Measurements from ENCODE around the gene ISCA1.

Gene ISCA1

GRCh38 chr9:86217076-86217755 is 65.1 kb downstream of the ISCA1 start:
- DNase-seq = no peak
